Muscle layer of duodenum (tissue), 2 donors: ENCODE results near the gene PARVA.

Experiments used
- H3K27ac ChIP-seq: one replicate; pipeline ENCODE4 v1.7.0; 2013; ENCODE audit warnings: mild to moderate bottlenecking, low read length
- H3K27me3 ChIP-seq: one replicate; pipeline ENCODE4 v1.7.0; 2013; ENCODE audit warnings: low read depth, mild to moderate bottlenecking, control low read depth, low read length
- H3K36me3 ChIP-seq, 2 donors: one replicate each; pipeline ENCODE4 v1.7.0; 2013; ENCODE audit warnings: low read length in 2 of 2, control low read depth in 1 of 2, mild to moderate bottlenecking in 1 of 2; ENCODE audit not compliant: insufficient read depth in 2 of 2, control insufficient read depth in 1 of 2
- H3K4me1 ChIP-seq, 2 donors: one replicate each; pipeline ENCODE4 v1.7.0; 2013; ENCODE audit warnings: low read length in 2 of 2, mild to moderate bottlenecking in 2 of 2, control low read depth in 1 of 2, moderate library complexity in 1 of 2; ENCODE audit not compliant: insufficient read depth in 2 of 2, control insufficient read depth in 1 of 2
- H3K4me3 ChIP-seq, 2 donors: one replicate each; pipeline ENCODE4 v1.7.0; 2013; ENCODE audit warnings: low read length in 2 of 2, low read depth in 1 of 2, mild to moderate bottlenecking in 1 of 2
- H3K9me3 ChIP-seq, 2 donors: one replicate each; pipeline ENCODE4 v1.7.0; 2013; ENCODE audit warnings: low read length in 2 of 2, control low read depth in 1 of 2, mild to moderate bottlenecking in 1 of 2; ENCODE audit not compliant: control insufficient read depth in 1 of 2
- donor health status: healthy.

The PARVA gene

DNA sequence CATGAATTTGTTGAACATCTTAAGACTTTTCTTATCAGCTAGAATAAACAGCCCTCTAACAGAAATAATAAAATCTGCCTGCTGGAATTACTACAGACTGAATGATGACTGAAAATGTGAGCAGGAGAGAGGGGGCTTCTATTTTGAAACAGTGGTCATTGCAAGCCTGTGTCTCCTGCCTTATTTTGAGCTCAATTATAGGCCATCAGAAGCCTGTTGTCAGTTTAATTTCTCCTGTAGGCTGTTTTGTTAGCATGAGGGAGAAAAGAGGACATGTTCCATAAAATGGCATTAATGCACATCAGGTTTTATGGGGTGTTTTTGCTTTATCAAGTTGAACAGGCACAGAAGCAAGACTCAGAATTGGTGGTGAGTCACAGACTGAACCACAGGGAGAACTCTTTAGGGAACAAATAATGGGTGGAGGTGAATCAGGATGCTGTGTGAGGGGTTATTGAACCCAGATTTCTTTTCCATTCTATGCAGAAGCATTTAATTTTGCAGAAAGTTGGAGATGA, 129.1 kb downstream of the PARVA start:
- H3K27ac ChIP-seq = no peak overlapping the region
- H3K4me1 ChIP-seq = peaks cover 0 to 6% of the 10 kb centered on the region in 2 donors
- H3K4me3 ChIP-seq = no peak overlapping the region
- H3K36me3 ChIP-seq = peaks cover 21 to 32% of the 10 kb centered on the region in 2 donors
- H3K27me3 ChIP-seq = no peaks in the 10 kb centered on the region
- no peaks in the 10 kb centered on the region for H3K9me3 ChIP-seq

DNA sequence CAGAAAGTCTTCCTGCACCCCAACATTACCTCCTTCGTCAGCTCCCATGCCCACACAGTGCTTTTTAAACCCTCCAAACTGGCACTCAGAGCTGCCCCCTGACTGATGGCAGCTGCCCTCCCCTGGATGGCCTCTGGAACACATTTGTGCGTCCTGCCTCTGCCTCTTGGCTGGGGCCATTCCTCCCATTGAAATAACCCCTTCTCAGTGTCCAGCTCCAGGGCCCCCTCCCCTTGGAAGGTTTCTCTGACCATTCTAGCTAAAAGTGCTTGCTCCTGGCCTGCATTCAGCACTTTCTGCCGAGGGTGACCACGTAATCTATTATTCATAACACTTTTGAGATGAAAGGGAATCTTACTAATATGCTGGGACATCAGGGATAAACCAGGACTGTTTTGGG, 130.0 kb downstream of the PARVA start:
- Histone ChIP-seq H3K27ac (peak overlapping the region; percentile 1), H3K4me3 (no peak overlapping the region), H3K4me1 (peaks cover 0 to 6% of the 10 kb centered on the region in 2 donors), H3K27me3 (no peaks in the 10 kb centered on the region), H3K36me3 (peaks cover 21 to 38% of the 10 kb centered on the region in 2 donors), H3K9me3 (no peaks in the 10 kb centered on the region)

DNA sequence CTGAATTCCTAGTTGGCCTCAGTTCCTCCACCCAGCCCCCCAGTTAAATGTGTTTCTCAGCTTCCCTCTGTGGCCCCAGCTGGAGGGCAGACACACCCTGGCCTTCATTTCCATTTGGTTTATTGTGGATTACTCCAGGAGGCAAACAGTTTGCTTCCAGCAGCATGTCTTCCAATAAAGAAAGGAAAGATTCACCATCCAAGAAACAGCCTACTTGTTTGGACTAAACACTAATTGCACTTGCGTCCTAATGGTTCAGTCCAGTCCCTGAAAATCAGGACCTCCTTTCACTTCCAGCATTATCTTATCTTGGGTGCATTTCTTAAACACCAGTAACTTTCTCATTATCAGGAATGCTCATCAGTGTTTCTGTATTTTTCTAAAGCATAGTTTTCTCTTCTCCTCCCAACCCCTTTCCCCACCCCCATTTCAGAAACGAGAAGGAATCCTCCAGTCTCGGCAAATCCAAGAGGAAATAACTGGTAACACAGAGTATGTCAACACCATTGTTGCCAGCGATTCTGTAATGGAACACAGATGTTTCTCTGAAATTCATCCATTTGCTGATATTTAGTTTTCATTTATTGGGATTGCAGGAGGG, 130.9 kb downstream of the PARVA start:
- H3K9me3 ChIP-seq = no peaks in the 10 kb centered on the region
- H3K36me3 ChIP-seq = peaks cover 24 to 43% of the 10 kb centered on the region in 2 donors
- H3K4me1 ChIP-seq = peaks cover 0 to 6% of the 10 kb centered on the region in 2 donors
- H3K4me3 ChIP-seq = no peak overlapping the region
- H3K27ac ChIP-seq = peak overlapping the region; percentile 16
- no peaks in the 10 kb centered on the region for H3K27me3 ChIP-seq

DNA sequence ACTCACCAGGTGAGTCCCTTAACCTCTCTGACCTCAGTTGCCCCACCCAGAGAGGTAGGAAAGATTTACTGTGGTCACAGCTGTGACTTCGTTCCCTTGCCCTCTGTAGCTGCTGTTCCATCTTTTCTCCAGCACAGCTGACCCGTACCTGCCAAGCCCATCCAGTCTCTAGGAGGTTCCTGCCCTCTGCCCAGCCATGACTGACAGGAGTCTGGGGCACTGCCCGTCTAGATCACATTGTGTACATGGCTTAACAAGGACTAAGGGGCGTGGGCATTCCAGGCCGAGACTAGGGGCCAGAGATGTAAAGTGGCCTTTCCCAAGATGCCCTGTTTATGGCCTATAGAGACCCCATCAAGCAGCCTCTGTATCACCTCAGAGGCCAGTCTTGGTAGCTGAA, 132.0 kb downstream of the PARVA start:
- H3K27ac ChIP-seq = no peak overlapping the region
- peaks cover 30 to 39% of the 10 kb centered on the region in 2 donors for H3K36me3 ChIP-seq
- H3K4me3 ChIP-seq = no peak overlapping the region
- peaks cover 0 to 6% of the 10 kb centered on the region in 2 donors for H3K4me1 ChIP-seq
- no peaks in the 10 kb centered on the region for H3K27me3 ChIP-seq
- no peaks in the 10 kb centered on the region for H3K9me3 ChIP-seq

DNA sequence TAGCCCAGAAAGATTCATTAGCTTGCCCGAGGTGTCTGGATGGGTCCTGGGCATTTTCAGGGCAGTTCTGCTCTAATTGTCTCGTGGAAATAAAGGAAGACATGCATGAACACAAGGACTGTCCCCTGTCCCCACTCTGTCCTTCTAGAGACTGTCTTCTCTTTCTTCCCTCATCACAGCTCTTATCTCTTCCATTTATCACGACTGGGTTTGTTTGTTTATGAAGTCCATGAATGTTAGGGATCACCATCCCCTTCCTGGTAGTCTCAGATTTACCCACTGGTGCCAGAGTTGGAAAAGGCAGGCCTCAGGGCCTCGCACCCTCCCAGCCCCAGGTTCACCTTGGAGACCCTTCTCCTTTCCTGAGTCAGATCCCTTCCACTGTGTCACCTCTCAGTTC, 134.8 kb downstream of the PARVA start:
- Histone ChIP-seq H3K36me3 (peaks cover 25 to 39% of the 10 kb centered on the region in 2 donors), H3K9me3 (no peaks in the 10 kb centered on the region), H3K4me3 (no peak overlapping the region), H3K27ac (no peak overlapping the region), H3K27me3 (no peaks in the 10 kb centered on the region), H3K4me1 (peaks cover 0 to 8% of the 10 kb centered on the region in 2 donors)

DNA sequence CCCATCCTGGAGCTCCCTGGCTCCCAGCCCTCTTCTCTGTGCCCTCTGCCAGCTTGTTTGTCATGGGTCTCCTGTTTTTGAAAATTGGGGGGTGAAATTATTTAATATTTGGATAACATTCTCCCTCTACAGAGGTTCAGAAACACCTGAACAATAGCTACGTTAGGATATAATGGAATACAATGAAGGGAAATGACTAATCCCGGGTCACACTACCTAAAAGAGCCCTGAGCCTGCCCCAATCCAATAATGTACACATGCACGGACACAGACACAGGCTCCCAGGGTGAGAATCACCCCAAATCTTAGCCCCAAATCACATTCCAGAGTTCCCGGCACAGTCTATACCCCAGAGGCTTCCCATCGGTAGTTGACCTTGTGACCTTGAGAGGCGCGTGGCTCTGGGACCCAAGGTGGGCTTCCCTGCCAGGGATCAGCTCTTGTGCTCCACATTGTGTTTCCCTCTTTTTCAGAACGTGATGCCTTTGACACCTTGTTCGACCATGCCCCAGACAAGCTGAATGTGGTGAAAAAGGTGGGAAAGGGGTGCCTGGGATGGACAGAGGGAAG, 135.5 kb downstream of the PARVA start:
- no peaks in the 10 kb centered on the region for H3K27me3 ChIP-seq
- H3K4me3 ChIP-seq = no peak overlapping the region
- no peaks in the 10 kb centered on the region for H3K9me3 ChIP-seq
- H3K36me3 ChIP-seq = peaks cover 28 to 43% of the 10 kb centered on the region in 2 donors
- H3K27ac ChIP-seq = no peak overlapping the region
- peaks cover 0 to 3% of the 10 kb centered on the region in 2 donors for H3K4me1 ChIP-seq

DNA sequence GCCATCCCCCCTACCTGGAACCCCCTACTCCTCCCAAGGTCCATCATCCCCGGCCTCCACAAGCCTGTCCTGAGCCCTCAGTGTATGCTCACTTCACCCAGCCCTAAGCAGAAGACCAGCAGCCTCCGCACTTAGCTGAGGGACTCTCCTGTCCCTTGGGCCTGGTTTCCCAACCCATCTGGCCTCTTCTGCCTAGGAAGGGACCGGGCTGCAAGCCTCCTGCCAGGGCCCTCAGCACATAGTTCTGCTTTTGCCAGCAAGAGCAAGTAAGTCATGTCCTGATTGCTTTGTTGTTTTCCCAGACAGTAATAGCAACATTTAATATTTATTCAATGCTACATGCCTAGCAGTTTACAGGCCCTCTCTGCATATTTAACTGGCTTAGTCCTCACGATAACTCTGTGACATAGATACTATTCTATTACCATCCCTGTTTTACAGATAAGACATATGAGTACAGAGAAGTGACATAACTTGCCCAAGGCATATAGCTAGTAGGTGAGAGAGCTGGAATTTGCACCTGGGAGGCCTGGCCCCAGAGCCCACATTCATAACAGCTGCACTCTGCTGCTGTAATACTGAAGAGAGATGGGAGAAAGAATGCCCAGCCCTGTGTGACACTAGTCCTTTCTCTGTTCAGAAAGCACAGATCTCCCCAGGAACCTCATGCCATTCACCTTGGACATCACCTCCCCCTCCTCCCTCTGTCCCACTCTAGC, 139.2 kb downstream of the PARVA start:
- Histone ChIP-seq H3K27ac (no peak overlapping the region), H3K4me1 (peaks cover 0 to 10% of the 10 kb centered on the region in 2 donors), H3K36me3 (peaks cover 18 to 59% of the 10 kb centered on the region in 2 donors), H3K27me3 (no peaks in the 10 kb centered on the region), H3K4me3 (no peak overlapping the region), H3K9me3 (no peaks in the 10 kb centered on the region)

DNA sequence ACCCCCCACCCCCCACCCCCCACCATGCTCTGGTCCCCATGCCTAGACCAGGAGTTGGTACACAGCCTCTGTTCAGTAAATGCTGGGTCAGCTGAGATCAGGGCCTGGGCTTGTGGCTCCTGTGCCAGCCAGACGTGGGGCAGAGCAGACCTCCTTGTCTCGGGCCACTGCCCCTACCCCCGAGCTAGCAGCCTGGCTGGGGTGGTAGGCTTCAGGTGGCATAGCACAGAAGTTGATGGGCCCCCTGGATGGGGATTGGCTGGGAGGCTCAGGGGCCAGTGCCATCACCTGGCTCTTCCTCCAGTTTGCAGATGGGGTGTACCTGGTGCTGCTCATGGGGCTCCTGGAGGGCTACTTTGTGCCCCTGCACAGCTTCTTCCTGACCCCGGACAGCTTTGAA, 139.9 kb downstream of the PARVA start:
- Histone ChIP-seq H3K36me3 (peaks cover 14 to 59% of the 10 kb centered on the region in 2 donors), H3K27ac (no peak overlapping the region), H3K4me3 (no peak overlapping the region), H3K9me3 (no peaks in the 10 kb centered on the region), H3K4me1 (peaks cover 0 to 10% of the 10 kb centered on the region in 2 donors), H3K27me3 (no peaks in the 10 kb centered on the region)

DNA sequence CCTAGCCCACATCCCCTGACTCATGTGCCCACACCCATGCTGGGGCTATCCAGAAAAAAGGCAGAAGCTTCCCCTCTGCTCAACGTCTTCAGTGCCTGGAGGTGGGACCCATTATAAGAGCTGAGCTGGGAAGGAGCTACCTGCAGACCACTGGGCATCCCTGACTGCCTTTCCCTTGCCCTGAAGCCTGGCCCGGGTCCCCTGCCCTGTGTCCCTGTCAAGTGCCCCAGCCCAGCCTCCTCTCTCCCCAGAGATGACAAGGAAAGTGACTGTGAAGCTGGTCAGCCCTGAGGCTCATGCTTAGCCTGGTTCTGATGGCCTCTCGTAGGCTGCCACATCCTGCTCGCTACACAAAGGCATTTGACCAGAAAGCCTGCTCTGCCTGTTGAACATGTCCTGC, 140.4 kb downstream of the PARVA start:
- H3K36me3 ChIP-seq = peaks cover 11 to 59% of the 10 kb centered on the region in 2 donors
- no peaks in the 10 kb centered on the region for H3K27me3 ChIP-seq
- H3K4me1 ChIP-seq = peaks cover 0 to 10% of the 10 kb centered on the region in 2 donors
- H3K4me3 ChIP-seq = no peak overlapping the region
- H3K9me3 ChIP-seq = no peaks in the 10 kb centered on the region
- H3K27ac ChIP-seq = no peak overlapping the region

DNA sequence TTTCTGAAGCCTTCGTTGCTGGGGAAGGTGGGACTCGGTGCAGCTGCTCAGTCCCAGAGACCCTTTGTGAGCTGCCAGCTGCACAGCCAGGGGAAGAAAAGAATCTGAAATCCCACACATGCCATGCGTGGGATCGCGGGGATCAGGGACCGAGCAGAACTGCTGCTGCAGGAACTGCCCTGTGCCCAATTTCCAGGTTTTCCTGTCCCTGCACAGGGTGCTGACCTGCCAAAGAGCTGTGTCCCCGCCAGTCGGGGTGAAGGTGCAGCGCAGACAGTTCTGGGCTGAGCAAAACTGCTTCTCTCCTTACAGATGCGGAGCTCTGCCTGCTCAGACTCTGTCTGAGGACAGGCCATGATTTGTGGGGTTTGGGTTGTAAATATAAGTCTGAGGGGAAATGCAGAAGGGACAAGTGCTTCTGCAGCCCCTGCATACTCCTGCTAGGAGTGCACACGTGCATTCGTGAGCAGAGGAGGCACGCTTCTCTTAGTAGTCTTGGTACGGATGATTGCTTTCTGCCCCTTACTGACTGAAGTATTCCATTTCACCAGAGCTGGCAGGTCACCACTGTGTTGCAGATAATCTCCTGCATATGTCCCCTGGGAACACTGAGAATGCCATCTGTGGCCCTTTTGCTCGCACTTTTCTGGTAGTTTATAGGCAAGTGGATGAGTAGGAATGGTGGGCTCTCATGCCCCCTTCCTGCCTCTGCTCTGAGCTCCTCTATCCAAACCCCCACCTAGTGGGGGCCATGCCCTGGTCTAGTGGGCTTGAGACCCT, 141.4 kb downstream of the PARVA start:
- Histone ChIP-seq H3K4me3 (no peak overlapping the region), H3K36me3 (peaks cover 8 to 56% of the 10 kb centered on the region in 2 donors), H3K9me3 (no peaks in the 10 kb centered on the region), H3K27me3 (no peaks in the 10 kb centered on the region), H3K27ac (no peak overlapping the region), H3K4me1 (peaks cover 0 to 10% of the 10 kb centered on the region in 2 donors)

DNA sequence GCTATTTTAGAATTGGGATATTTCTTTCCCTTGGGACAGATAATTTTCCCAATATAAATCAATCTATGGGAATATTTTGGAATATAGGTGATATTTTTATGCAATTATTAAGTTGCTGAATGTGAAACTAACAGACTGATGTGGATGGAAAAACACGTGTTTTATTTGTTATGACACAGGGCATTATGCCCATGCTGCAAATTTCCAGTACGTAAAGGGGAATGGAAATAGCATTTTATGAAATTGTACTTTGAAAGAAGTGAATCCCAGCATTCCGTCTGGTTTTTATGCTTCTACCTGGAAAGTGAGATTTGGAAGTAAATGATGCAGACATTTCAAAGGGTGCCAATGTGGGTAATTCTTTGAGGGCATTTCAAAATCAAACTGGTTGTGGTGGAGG, 142.7 kb downstream of the PARVA start:
- Histone ChIP-seq H3K27me3 (no peaks in the 10 kb centered on the region), H3K4me3 (no peak overlapping the region), H3K36me3 (peaks cover 8 to 62% of the 10 kb centered on the region in 2 donors), H3K9me3 (no peaks in the 10 kb centered on the region), H3K4me1 (peaks cover 0 to 17% of the 10 kb centered on the region in 2 donors), H3K27ac (no peak overlapping the region)
